GM18508 (cell line): ENCODE data around the gene MPND.
"Not testable (repeated sequence)": the region's sequence is repeated elsewhere in the genome, so short reads cannot be mapped to it uniquely, and the experiment has no call there.

Source experiments
- ATAC-seq: cut with Tn5 transposase; IDR thresholded peaks from one replicate; pipeline ENCODE4 v1.9.1; 2021; ENCODE audit warnings: moderate number of reproducible peaks; ENCODE audit not compliant: insufficient read depth, unreplicated experiment

Gene MPND

GRCh38 chr19:4318460-4318859 lies 24.9 kb upstream of the MPND start:
- ATAC-seq, result no peak

- ATAC-seq, result no peak
These were observed 24.2 kb upstream of the MPND start for GRCh38 chr19:4319067-4319718.

- no peak for ATAC-seq
These were observed 22.9 kb upstream of the MPND start for GRCh38 chr19:4320419-4320818.

GRCh38 chr19:4322942-4323665 lies 20.3 kb upstream of the MPND start:
- no peak for ATAC-seq

GRCh38 chr19:4323692-4324091 lies 19.7 kb upstream of the MPND start:
- no peak for ATAC-seq

GRCh38 chr19:4324228-4324627 lies 19.1 kb upstream of the MPND start:
- ATAC-seq, result no peak

GRCh38 chr19:4326215-4326836 lies 17.0 kb upstream of the MPND start:
- ATAC-seq, result no peak

GRCh38 chr19:4326837-4327251 lies 16.5 kb upstream of the MPND start:
- no peak for ATAC-seq

DNA sequence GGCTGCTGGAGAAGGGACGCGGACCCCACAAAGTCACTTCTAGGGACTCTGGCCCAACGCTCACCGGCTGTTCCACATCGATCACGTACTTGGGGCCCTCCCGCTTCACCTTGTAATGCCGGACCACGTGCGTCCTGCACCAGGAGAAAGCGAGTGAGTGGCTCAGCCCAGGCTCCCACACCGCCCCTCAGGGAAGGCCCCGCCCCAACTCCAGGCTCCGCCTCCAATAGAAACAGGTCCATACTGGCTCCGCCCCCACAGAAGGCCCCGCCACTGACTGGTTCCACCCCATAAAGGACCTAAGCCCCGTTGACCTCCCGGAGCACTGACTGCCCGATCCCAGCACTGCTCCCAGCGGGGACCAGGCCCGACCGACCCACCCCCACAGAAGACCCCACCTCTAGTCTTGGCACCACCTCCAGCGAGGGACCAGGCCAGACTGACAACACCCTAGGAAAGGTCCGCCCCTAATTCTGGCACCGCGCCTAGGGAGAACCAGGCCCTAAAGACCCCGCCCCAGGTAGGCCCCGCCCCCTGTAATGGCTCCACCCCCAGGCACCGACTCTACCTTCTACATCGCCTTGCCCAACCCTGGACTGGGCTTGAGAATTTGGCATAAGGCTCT lies 16.0 kb upstream of the MPND start:
- ATAC-seq, result no peak

- no peak for ATAC-seq
These were observed 15.5 kb upstream of the MPND start for GRCh38 chr19:4327877-4328242.

GRCh38 chr19:4328243-4328990 lies 14.9 kb upstream of the MPND start:
- no peak for ATAC-seq

GRCh38 chr19:4328991-4329681 lies 14.2 kb upstream of the MPND start:
- not testable (repeated sequence) for ATAC-seq

GRCh38 chr19:4329858-4330257 lies 13.5 kb upstream of the MPND start:
- no peak for ATAC-seq

GRCh38 chr19:4334929-4335570 lies 8.3 kb upstream of the MPND start:
- ATAC-seq, result no peak

GRCh38 chr19:4337906-4338440 lies 5.4 kb upstream of the MPND start:
- ATAC-seq, result no peak

DNA sequence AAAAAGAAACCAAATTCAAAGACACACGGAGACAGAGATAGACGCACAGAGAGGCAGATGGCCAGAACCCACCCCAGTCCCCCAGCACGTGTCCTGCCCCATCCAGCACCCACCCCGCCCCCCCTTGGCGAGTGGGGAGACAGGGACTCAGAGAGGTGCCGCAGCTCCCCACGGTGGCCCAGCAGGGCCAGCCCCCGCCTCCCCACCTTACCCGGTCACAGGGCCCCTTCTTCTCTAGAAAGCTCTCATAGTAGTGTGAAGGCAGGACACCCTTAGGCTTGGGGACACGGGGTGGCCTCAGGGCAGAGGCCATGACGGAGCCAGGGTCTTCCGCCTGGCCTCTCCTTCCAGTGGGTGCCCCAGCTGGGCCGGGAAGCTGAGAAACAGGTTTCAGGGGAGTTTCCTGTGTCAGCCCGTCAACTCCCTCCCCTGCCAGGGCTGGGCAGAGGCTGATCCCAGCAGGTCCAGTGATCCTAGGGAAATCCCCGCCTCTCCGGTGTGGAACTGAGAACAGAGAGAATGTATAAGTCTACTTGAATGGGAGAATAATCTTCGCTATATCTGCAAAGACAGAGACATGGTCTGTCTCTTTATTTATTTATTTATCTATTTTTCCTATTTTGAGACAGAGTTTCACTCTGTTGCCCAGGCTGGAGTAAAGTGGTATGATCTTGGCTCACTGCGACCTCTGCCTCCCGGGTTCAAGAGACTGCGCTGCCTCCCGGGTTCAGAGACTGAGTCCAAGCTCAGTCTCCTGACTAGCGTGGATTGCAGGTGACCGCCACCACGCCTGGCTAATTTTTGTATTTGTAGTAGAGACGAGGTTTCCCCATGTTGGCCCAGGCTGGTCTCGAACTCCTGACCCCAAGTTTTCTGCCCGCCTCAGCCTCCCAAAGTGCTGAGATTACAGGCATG lies 4.7 kb upstream of the MPND start, which contains the start of gene STAP2:
STAP2 (minus strand) TSS at position 387 of the 915 bp plus-strand sequence; CDS start at position 313, 74 bp downstream.
- ATAC-seq, result no peak

DNA sequence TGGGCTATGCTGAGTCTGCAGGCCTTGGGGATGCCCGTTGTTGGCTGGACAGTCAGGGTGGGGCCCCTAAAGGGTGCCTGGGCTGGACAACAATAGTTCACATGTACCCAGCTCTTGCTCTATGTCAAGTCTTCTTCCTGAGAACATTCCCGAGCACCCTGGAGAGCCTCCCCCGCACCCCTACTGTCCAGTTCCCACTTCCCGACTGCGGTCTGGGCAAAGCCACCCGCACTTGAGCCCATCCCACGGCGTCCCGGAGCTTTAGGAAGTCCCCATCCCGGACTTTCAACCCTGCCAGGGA lies 1.1 kb upstream of the MPND start:
- ATAC-seq, result no peak
